HEK293T (cell line): ENCODE measurements around the gene PACRG.

Experiments
- CTCF ChIA-PET: fragments of 350-600 bp; formaldehyde crosslinking; extraction: SDS; loops from one replicate; lab custom pipeline; 2021; ENCODE audit warnings: antibody characterized with exemption, inconsistent platforms; lab: Yijun Ruan, JAX
- POLR2A ChIA-PET: fragments of 350-600 bp; formaldehyde crosslinking; extraction: SDS; loops from one replicate; lab custom pipeline; 2020; ENCODE audit warnings: antibody characterized with exemption, inconsistent platforms; lab: Yijun Ruan, JAX
- DNase-seq: peaks from one replicate; pipeline ENCODE4 v3.0.0; 2012; ENCODE audit warnings: mixed read lengths; ENCODE audit errors: extremely low spot score
- ARNT ChIP-seq: fragments of 450-650 bp; IDR thresholded peaks from 2 replicates; pipeline ENCODE4 v1.6.1; 2017; ENCODE audit warnings: mild to moderate bottlenecking
- BHLHE40 ChIP-seq: fragments of 450-650 bp; IDR thresholded peaks from 2 replicates; pipeline ENCODE4 v1.6.1; 2016; ENCODE audit warnings: mild to moderate bottlenecking, moderate library complexity, borderline replicate concordance
- CTBP1 ChIP-seq: fragments of 450-650 bp; IDR thresholded peaks from 2 replicates; pipeline ENCODE4 v1.6.1; 2016; ENCODE audit warnings: borderline replicate concordance
- ELF4 ChIP-seq: fragments of 450-650 bp; IDR thresholded peaks from 2 replicates; pipeline ENCODE4 v1.6.1; 2017; ENCODE audit warnings: antibody characterized with exemption
- FOXA1 ChIP-seq: fragments of 450-650 bp; IDR thresholded peaks from 2 replicates; pipeline ENCODE4 v1.6.1; 2016; ENCODE audit warnings: mild to moderate bottlenecking
- FOXK2 ChIP-seq: fragments of 450-650 bp; IDR thresholded peaks from 2 replicates; pipeline ENCODE4 v1.6.1; 2016; ENCODE audit warnings: mild to moderate bottlenecking
- FOXM1 ChIP-seq: fragments of 450-650 bp; IDR thresholded peaks from 2 replicates; pipeline ENCODE4 v1.6.1; 2017; ENCODE audit warnings: mild to moderate bottlenecking, borderline replicate concordance
- HDGF ChIP-seq: fragments of 450-650 bp; IDR thresholded peaks from 2 replicates; pipeline ENCODE4 v1.6.1; 2017; ENCODE audit warnings: antibody characterized with exemption, borderline replicate concordance
- L3MBTL2 ChIP-seq: fragments of 450-650 bp; conservative IDR thresholded peaks from 2 replicates; pipeline ENCODE4 v1.6.1; 2016; ENCODE audit warnings: mild to moderate bottlenecking
- LEF1 ChIP-seq: fragments of 450-650 bp; IDR thresholded peaks from 2 replicates; pipeline ENCODE4 v1.6.1; 2017; ENCODE audit warnings: mild to moderate bottlenecking, borderline replicate concordance
- NFRKB ChIP-seq: fragments of 450-650 bp; IDR thresholded peaks from 2 replicates; pipeline ENCODE4 v1.6.1; 2016; ENCODE audit warnings: mild to moderate bottlenecking, moderate library complexity
- PKNOX1 ChIP-seq: fragments of 450-650 bp; IDR thresholded peaks from 2 replicates; pipeline ENCODE4 v1.6.1; 2016
- SP1 ChIP-seq: fragments of 450-650 bp; IDR thresholded peaks from 2 replicates; pipeline ENCODE4 v1.6.1; 2017
- SUZ12 ChIP-seq: fragments of 450-650 bp; IDR thresholded peaks from 2 replicates; pipeline ENCODE4 v1.6.1; 2016; ENCODE audit warnings: mild to moderate bottlenecking
- TARDBP ChIP-seq: fragments of 450-650 bp; IDR thresholded peaks from 2 replicates; pipeline ENCODE4 v1.6.1; 2016
- ZNF384 ChIP-seq: fragments of 450-650 bp; IDR thresholded peaks from 2 replicates; pipeline ENCODE4 v1.6.1; 2016

The PACRG gene

GRCh38 chr6:162684052-162684451 is 43.7 kb upstream of the PACRG start:
- POLR2A ChIA-PET, result no interaction called here
- CTCF ChIA-PET, result no interaction called here
- DNase-seq, result no peak
- TF ChIP-seq NFRKB, result no peak
- no peak for TF ChIP-seq FOXM1
- no peak for TF ChIP-seq SUZ12
- TF ChIP-seq L3MBTL2, result no peak
- TF ChIP-seq SP1, result no peak
- TF ChIP-seq TARDBP, result no peak
- TF ChIP-seq LEF1, result no peak
- no peak for TF ChIP-seq BHLHE40

GRCh38 chr6:162684961-162685360 is 42.8 kb upstream of the PACRG start:
- TF ChIP-seq PKNOX1 (0 out of 2 replicates have a peak, but pooled peaks have one; percentile 19), ARNT (no peak)
- CTCF ChIA-PET, result no interaction called here
- DNase-seq, result no peak
- POLR2A ChIA-PET, result no interaction called here

GRCh38 chr6:162685586-162685985 is 42.2 kb upstream of the PACRG start:
- ChIA-PET CTCF (interaction anchor here (0.5 kb wide), 1 partner anchor 838 kb away, joined by 5 read pairs; no protein-coding TSS in a partner anchor), POLR2A (no interaction called here)
- no peak for DNase-seq
- TF ChIP-seq SP1 (no peak), PKNOX1 (no peak), FOXA1 (no peak), NFRKB (no peak), FOXK2 (no peak), SUZ12 (no peak), ELF4 (no peak), BHLHE40 (no peak)

- TF ChIP-seq ELF4 (no peak), ZNF384 (no peak), BHLHE40 (no peak), TARDBP (no peak), FOXM1 (no peak), PKNOX1 (no peak), LEF1 (no peak), L3MBTL2 (no peak), SUZ12 (no peak), FOXA1 (no peak), SP1 (no peak), CTBP1 (no peak), FOXK2 (no peak), NFRKB (no peak), HDGF (no peak), ARNT (no peak)
- DNase-seq, result no peak
- CTCF ChIA-PET, result no interaction called here
- POLR2A ChIA-PET, result no interaction called here
These were observed 38.9 kb upstream of the PACRG start for GRCh38 chr6:162688751-162689345.

- ChIA-PET CTCF (no interaction called here), POLR2A (no interaction called here)
- TF ChIP-seq SUZ12, result no peak
- TF ChIP-seq TARDBP, result no peak
- no peak for TF ChIP-seq FOXK2
- TF ChIP-seq ZNF384, result no peak
- no peak for TF ChIP-seq FOXM1
- no peak for TF ChIP-seq NFRKB
- no peak for TF ChIP-seq FOXA1
- no peak for DNase-seq
These were observed 37.6 kb upstream of the PACRG start for GRCh38 chr6:162690158-162690557.

GRCh38 chr6:162697872-162698403 is 29.8 kb upstream of the PACRG start:
- POLR2A ChIA-PET, result no interaction called here
- TF ChIP-seq NFRKB (no peak), LEF1 (no peak), FOXA1 (no peak), FOXK2 (no peak), HDGF (no peak), L3MBTL2 (no peak), SP1 (no peak), CTBP1 (no peak), ZNF384 (no peak), FOXM1 (no peak), ELF4 (no peak), SUZ12 (no peak), TARDBP (no peak), PKNOX1 (no peak), BHLHE40 (no peak), ARNT (no peak)
- DNase-seq, result no peak
- CTCF ChIA-PET, result no interaction called here
